Astrocyte of the cerebellum (primary cell): ENCODE measurements around the gene HLA-B.
A peak's percentile ranks its signal among the peaks of the same experiment; 100 is the strongest.
"Not testable (repeated sequence)": the region's sequence is repeated elsewhere in the genome, so short reads cannot be mapped to it uniquely, and the experiment has no call there.

Experiments used
- DNase-seq: peaks from one replicate; pipeline ENCODE4 v3.0.0-alpha.2; 2011; ENCODE audit warnings: low read depth
- H3K4me3 ChIP-seq: 2 replicates; pipeline ENCODE4 v1.5.1; 2011; ENCODE audit warnings: mild to moderate bottlenecking, low read depth, low read length, moderate library complexity
- CTCF ChIP-seq: IDR thresholded peaks from 2 replicates; pipeline ENCODE4 v1.5.1; 2012; ENCODE audit warnings: low read length, low read depth, moderate library complexity, mild to moderate bottlenecking; ENCODE audit errors: missing control alignments
- in situ Hi-C: cut with HindIII; loops from 2 replicates; pipeline ENCODE4 v1.10.0; 2017; ENCODE audit warnings: low sequenced_read_pairs

Gene HLA-B

DNA sequence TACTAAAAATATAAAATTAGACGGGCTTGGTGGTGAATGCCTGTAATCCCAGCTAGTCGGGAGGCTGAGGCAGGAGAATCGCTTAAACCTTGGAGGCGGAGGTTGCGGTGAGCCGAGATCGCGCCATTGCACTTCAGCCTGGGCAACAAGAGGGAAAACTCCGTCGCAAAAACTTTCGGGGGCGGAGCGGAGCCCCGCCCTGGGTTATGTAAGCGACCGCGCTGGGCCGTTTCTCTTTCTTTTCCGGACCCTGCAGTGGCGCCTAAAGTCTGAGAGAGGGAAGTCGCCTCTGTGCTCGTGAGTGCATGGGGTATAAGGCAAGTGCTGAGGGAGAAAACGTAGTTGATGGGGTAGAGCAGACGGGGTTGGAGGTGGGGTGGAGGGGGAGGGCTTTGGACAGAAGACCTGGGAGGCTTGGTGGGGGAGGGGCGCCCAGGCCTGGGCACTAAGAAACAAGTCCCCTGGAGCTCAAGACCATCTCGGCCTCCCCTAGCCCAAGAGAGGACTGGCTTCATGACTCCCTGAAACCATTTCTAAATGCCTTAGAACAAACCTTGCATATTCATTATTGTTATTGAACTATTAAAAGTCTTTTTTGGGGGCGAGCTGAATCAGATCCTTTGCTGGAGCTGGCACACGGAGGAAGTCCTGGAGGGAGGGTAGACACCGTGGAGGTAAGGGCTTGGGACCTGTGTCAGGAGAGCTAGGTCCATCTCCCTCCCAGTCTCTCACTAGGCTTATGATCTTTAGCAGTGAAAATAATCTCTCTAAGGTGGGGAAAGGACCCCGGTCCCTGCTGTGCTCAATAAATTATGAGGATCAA, 43.7 kb upstream of the HLA-B start:
- no peak for DNase-seq
- peak overlapping the region; percentile 57 for H3K4me3 ChIP-seq
- in situ Hi-C loops: no loop called here
- no peak for TF ChIP-seq CTCF

- DNase-seq: peak; percentile 71
- peak overlapping the region; percentile 57 for H3K4me3 ChIP-seq
- TF ChIP-seq CTCF: peak; percentile 98
- in situ Hi-C loops: no loop called here
Measured at GRCh38 chr6:31399589-31400466, 42.8 kb upstream of the HLA-B start.

GRCh38 chr6:31397901-31398525, 41.0 kb upstream of the HLA-B start:
- no peak for DNase-seq

GRCh38 chr6:31397153-31397499, 40.1 kb upstream of the HLA-B start:
- DNase-seq, in situ Hi-C loops, H3K4me3 ChIP-seq: not testable (repeated sequence)

More at GRCh38 chr6:31397901-31398525, 41.0 kb upstream of the HLA-B start:
- in situ Hi-C loops: no loop called here
- no peak overlapping the region for H3K4me3 ChIP-seq
- TF ChIP-seq CTCF: no peak

GRCh38 chr6:31396422-31397152, 39.6 kb upstream of the HLA-B start:
- in situ Hi-C loops: no loop called here
- peak; percentile 68 for DNase-seq
- no peak overlapping the region for H3K4me3 ChIP-seq
- TF ChIP-seq CTCF: peak; percentile 93

- no peak overlapping the region for H3K4me3 ChIP-seq
- in situ Hi-C loops: no loop called here
- TF ChIP-seq CTCF: no peak
Measured at GRCh38 chr6:31395832-31396231, 38.9 kb upstream of the HLA-B start.

More at GRCh38 chr6:31395832-31396231, 38.9 kb upstream of the HLA-B start:
- DNase-seq: no peak
